GM23338 (cell line): ENCODE data around the gene PRKAR1B. TPM values are rescaled to one million over a fixed set of nuclear protein-coding genes. Genes with fewer than 3 reads are reported as not detected.
A peak's percentile ranks its signal among the peaks of the same experiment; 100 is the strongest.

Experiments used
- ATAC-seq: fragments of 200-7000 bp; cut with Tn5 transposase; 3 replicates; pipeline ENCODE4 v1.9.1; 2020
- DNase-seq: peaks from one replicate; pipeline ENCODE4 v3.0.0-alpha.2; 2015; ENCODE audit warnings: low spot score
- H2AFZ ChIP-seq: fragments of 200-600 bp; sonication (generic); 2 replicates; pipeline ENCODE4 v1.8.0; 2016; ENCODE audit warnings: antibody characterized with exemption, mild to moderate bottlenecking, moderate library complexity
- H3F3A ChIP-seq: fragments of 200-600 bp; sonication (generic); replicated peaks from 2 replicates; pipeline ENCODE4 v1.8.0; 2017; ENCODE audit warnings: antibody characterized with exemption, mixed run types, low read depth
- H3K27ac ChIP-seq: fragments of 200-600 bp; sonication (generic); 2 replicates; pipeline ENCODE4 v1.6.1; 2016; ENCODE audit warnings: low read depth
- H3K27me3 ChIP-seq: fragments of 200-600 bp; sonication (generic); 2 replicates; pipeline ENCODE4 v1.8.0; 2016; ENCODE audit warnings: mild to moderate bottlenecking, mixed run types, moderate library complexity; ENCODE audit not compliant: insufficient read depth
- H3K36me3 ChIP-seq: fragments of 200-600 bp; sonication (generic); 2 replicates; pipeline ENCODE4 v1.8.0; 2016; ENCODE audit warnings: mild to moderate bottlenecking; ENCODE audit not compliant: insufficient read depth
- H3K4me1 ChIP-seq: fragments of 200-600 bp; sonication (generic); 2 replicates; pipeline ENCODE4 v1.8.0; 2016; ENCODE audit warnings: mild to moderate bottlenecking, moderate library complexity; ENCODE audit not compliant: insufficient read depth
- H3K4me2 ChIP-seq: fragments of 200-600 bp; sonication (generic); 2 replicates; pipeline ENCODE4 v1.7.1; 2017; ENCODE audit warnings: mixed run types
- H3K4me3 ChIP-seq: fragments of 200-600 bp; sonication (generic); 2 replicates; pipeline ENCODE4 v1.6.1; 2016; ENCODE audit warnings: mixed run types
- H3K79me2 ChIP-seq: fragments of 200-600 bp; sonication (generic); replicated peaks from 2 replicates; pipeline ENCODE4 v1.8.0; 2017; ENCODE audit warnings: mild to moderate bottlenecking; ENCODE audit not compliant: insufficient read depth
- H3K9me2 ChIP-seq: fragments of 200-600 bp; sonication (generic); 2 replicates; pipeline ENCODE4 v1.8.0; 2017; ENCODE audit not compliant: insufficient read depth
- H4K20me1 ChIP-seq: fragments of 200-600 bp; sonication (generic); replicated peaks from 2 replicates; pipeline ENCODE4 v1.8.0; 2017; ENCODE audit warnings: mild to moderate bottlenecking; ENCODE audit not compliant: insufficient read depth
- H3K27ac Mint-ChIP-seq: 2 replicates; pipeline ENCODE4 v1.8.0; 2020; ENCODE audit warnings: inconsistent platforms, mild to moderate bottlenecking, moderate library complexity, mixed read lengths
- H3K27me3 Mint-ChIP-seq: 3 replicates; pipeline ENCODE4 v1.8.0; 2022; ENCODE audit warnings: low read depth, mild to moderate bottlenecking, moderate library complexity, mixed read lengths, inconsistent platforms; ENCODE audit not compliant: insufficient read depth, poor library complexity
- H3K36me3 Mint-ChIP-seq: 3 replicates; pipeline ENCODE4 v1.8.0; 2021; ENCODE audit warnings: low read depth, mild to moderate bottlenecking, inconsistent platforms, moderate library complexity, mixed read lengths
- H3K4me1 Mint-ChIP-seq: 3 replicates; pipeline ENCODE4 v1.8.0; 2020; ENCODE audit warnings: mild to moderate bottlenecking, inconsistent platforms, mixed read lengths
- H3K4me3 Mint-ChIP-seq: 3 replicates; pipeline ENCODE4 v1.8.0; 2021; ENCODE audit warnings: moderate library complexity, mild to moderate bottlenecking, inconsistent platforms, mixed read lengths
- H3K9me3 Mint-ChIP-seq: 3 replicates; pipeline ENCODE4 v1.8.0; 2020; ENCODE audit warnings: moderate library complexity, mild to moderate bottlenecking, inconsistent platforms, mixed read lengths
- CREB1 ChIP-seq: fragments of 250-450 bp; sonication (Bioruptor Pico); IDR thresholded peaks from 2 replicates; pipeline ENCODE4 v1.5.0; 2020; ENCODE audit warnings: low read depth, mild to moderate bottlenecking, moderate library complexity
- JUNB ChIP-seq: IDR thresholded peaks from one replicate; pipeline ENCODE4 v1.6.1; 2016; ENCODE audit warnings: antibody characterized with exemption; ENCODE audit not compliant: unreplicated experiment
- NANOG ChIP-seq: IDR thresholded peaks from 2 replicates; pipeline ENCODE4 v1.6.1; 2016; ENCODE audit warnings: antibody characterized with exemption, borderline replicate concordance
- REST ChIP-seq: IDR thresholded peaks from one replicate; pipeline ENCODE4 v1.6.1; 2018; ENCODE audit warnings: antibody characterized with exemption; ENCODE audit not compliant: unreplicated experiment
- STAT1 ChIP-seq: IDR thresholded peaks from one replicate; pipeline ENCODE4 v1.6.1; 2016; ENCODE audit warnings: antibody characterized with exemption; ENCODE audit not compliant: unreplicated experiment
- ZNF462 ChIP-seq: fragments of 250-450 bp; sonication (Bioruptor Pico); IDR thresholded peaks from 2 replicates; pipeline ENCODE4 v1.5.0; 2020; ENCODE audit warnings: mild to moderate bottlenecking, moderate library complexity
- polyA plus RNA-seq: library from polyadenylated mRNA; unstranded; fragments of >200 nt; fragmentation: Nextera tagmentation; extraction: Ambion mirVana; gene quantifications from 2 replicates; pipeline ENCODE4 v1.2.1, GENCODE V29; 2016
- total RNA-seq: library from RNA; depleted of rRNA; stranded (reverse); fragments of >200 nt; shearing (Covaris generic); gene quantifications from 2 replicates; pipeline ENCODE4 v1.2.3, GENCODE V29; 2014

PRKAR1B gene
- total and polyA plus RNA-seq, 2 experiments from 2014 or later: 35.7 to 36.7 TPM

- TF ChIP-seq ZNF462 (CRISPR knock-in tag) (no peak), NANOG (no peak), JUNB (no peak)
Observed at GRCh38 chr7:646951-647350, 80.1 kb downstream of the PRKAR1B start (continued).

- H3K4me1 Mint-ChIP-seq: no peaks in the 10 kb centered on the region
- ATAC-seq (no peak), DNase-seq (no peak)
- Histone ChIP-seq H3K4me3 (no peak overlapping the region), H3K27me3 (no peaks in the 10 kb centered on the region), H3K79me2 (peaks cover 17% of the 10 kb centered on the region; the same call in 1 of the 2 replicates), H3K9me2 (no peaks in the 10 kb centered on the region), H3F3A (no peaks in the 10 kb centered on the region), H4K20me1 (no peaks in the 10 kb centered on the region; the same call in 1 of the 2 replicates), H3K4me1 (no peaks in the 10 kb centered on the region), H3K4me2 (no peak overlapping the region), H3K27ac (no peak overlapping the region), H2AFZ (no peak overlapping the region), H3K36me3 (no peaks in the 10 kb centered on the region)
- H3K27me3 Mint-ChIP-seq: peaks cover 11% of the 10 kb centered on the region
- H3K9me3 Mint-ChIP-seq: peaks cover 3% of the 10 kb centered on the region; the same call in 2 of the 3 replicates
- peaks cover 28% of the 10 kb centered on the region for H3K36me3 Mint-ChIP-seq
- TF ChIP-seq CREB1 (CRISPR knock-in tag): no peak
- TF ChIP-seq REST: no peak
- no peak for TF ChIP-seq JUNB
- no peak for TF ChIP-seq STAT1
- no peak overlapping the region for H3K4me3 Mint-ChIP-seq
- H3K27ac Mint-ChIP-seq: 0 out of 2 replicates have a peak overlapping the region, but pooled peaks have one; percentile 72
Observed at GRCh38 chr7:646487-646886, 80.6 kb downstream of the PRKAR1B start.
